ENCODE data around the gene KRT82. TPM values are rescaled to one million over a fixed set of nuclear protein-coding genes. Genes with fewer than 3 reads are reported as not detected.

KRT82 gene
- total RNA-seq, 2 experiments from 2014 or later: not detected

- H3K4me2 ChIP-seq (ENCODE audit: low read length): no peak overlapping the region
- CTCF ChIA-PET (ENCODE audit: unreplicated experiment): no interaction called here
- no peaks in the 10 kb centered on the region for H4K20me1 ChIP-seq (ENCODE audit: insufficient read depth, low read length)
- no peaks in the 10 kb centered on the region for H3K79me2 ChIP-seq (ENCODE audit: insufficient read depth, low read depth, low read length)
- no peak overlapping the region for H3K4me3 ChIP-seq (ENCODE audit: low read depth, low read length, poor library complexity, severe bottlenecking)
- H2AFZ ChIP-seq (ENCODE audit: low read length): no peak overlapping the region
- TF ChIP-seq, protein P1, sequence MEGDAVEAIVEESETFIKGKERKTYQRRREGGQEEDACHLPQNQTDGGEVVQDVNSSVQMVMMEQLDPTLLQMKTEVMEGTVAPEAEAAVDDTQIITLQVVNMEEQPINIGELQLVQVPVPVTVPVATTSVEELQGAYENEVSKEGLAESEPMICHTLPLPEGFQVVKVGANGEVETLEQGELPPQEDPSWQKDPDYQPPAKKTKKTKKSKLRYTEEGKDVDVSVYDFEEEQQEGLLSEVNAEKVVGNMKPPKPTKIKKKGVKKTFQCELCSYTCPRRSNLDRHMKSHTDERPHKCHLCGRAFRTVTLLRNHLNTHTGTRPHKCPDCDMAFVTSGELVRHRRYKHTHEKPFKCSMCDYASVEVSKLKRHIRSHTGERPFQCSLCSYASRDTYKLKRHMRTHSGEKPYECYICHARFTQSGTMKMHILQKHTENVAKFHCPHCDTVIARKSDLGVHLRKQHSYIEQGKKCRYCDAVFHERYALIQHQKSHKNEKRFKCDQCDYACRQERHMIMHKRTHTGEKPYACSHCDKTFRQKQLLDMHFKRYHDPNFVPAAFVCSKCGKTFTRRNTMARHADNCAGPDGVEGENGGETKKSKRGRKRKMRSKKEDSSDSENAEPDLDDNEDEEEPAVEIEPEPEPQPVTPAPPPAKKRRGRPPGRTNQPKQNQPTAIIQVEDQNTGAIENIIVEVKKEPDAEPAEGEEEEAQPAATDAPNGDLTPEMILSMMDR (conservative IDR thresholded peaks at IDR 0.05; ENCODE audit: low read length): no peak
- no peak for TF ChIP-seq EZH2phosphoT487 (IDR thresholded peaks at IDR 0.05; ENCODE audit: borderline replicate concordance, low read depth, low read length)
- H3K9me2 ChIP-seq (ENCODE audit: insufficient read depth, low read length): no peaks in the 10 kb centered on the region
- no peak overlapping the region for H3K27ac ChIP-seq (ENCODE audit: low read depth, low read length, poor library complexity, severe bottlenecking)
- intact Hi-C loops (cut with micrococcal nuclease; ENCODE audit: unreplicated experiment): no loop called here
- no peak for DNase-seq (ENCODE audit: low spot score)
- POLR2A ChIA-PET: no interaction called here
- no peaks in the 10 kb centered on the region for H3K4me1 ChIP-seq (ENCODE audit: insufficient read depth, low read length, poor library complexity, severe bottlenecking)
- H3K36me3 ChIP-seq (ENCODE audit: insufficient read depth, low read length): no peaks in the 10 kb centered on the region
- BruUV-seq (replicated peaks): no TSS peak
- H3K9me3 ChIP-seq (ENCODE audit: low read length): peaks cover 10% of the 10 kb centered on the region; the same call in 1 of the 2 replicates
Measured at GRCh38 chr12:52377266-52377665, 28.9 kb downstream of the KRT82 start.

GRCh38 chr12:52372216-52373154, 33.6 kb downstream of the KRT82 start:
- POLR2A ChIA-PET: interaction anchor here (1.0 kb wide), 1 partner anchor 8 kb away, joined by 3 read pairs; no protein-coding TSS in a partner anchor
- Histone ChIP-seq H3K4me3 (ENCODE audit: low read depth, low read length, poor library complexity, severe bottlenecking) (no peak overlapping the region), H3K79me2 (ENCODE audit: insufficient read depth, low read depth, low read length) (no peaks in the 10 kb centered on the region), H3K9me2 (ENCODE audit: insufficient read depth, low read length) (no peaks in the 10 kb centered on the region), H3K36me3 (ENCODE audit: insufficient read depth, low read length) (no peaks in the 10 kb centered on the region), H4K20me1 (ENCODE audit: insufficient read depth, low read length) (no peaks in the 10 kb centered on the region), H3K4me1 (ENCODE audit: insufficient read depth, low read length, poor library complexity, severe bottlenecking) (no peaks in the 10 kb centered on the region), H2AFZ (ENCODE audit: low read length) (no peak overlapping the region), H3K27ac (ENCODE audit: low read depth, low read length, poor library complexity, severe bottlenecking) (no peak overlapping the region), H3K4me2 (ENCODE audit: low read length) (no peak overlapping the region), H3K9me3 (ENCODE audit: low read length) (peaks cover 10% of the 10 kb centered on the region; the same call in 1 of the 2 replicates)
- no TSS peak for BruUV-seq (replicated peaks)
- CTCF ChIA-PET (ENCODE audit: unreplicated experiment): no interaction called here
- no peak for TF ChIP-seq EZH2phosphoT487 (IDR thresholded peaks at IDR 0.05; ENCODE audit: borderline replicate concordance, low read depth, low read length)
- TF ChIP-seq, protein P1 (conservative IDR thresholded peaks at IDR 0.05; ENCODE audit: low read length): peak; percentile 80
- peak; percentile 61 for DNase-seq (ENCODE audit: low spot score)
- intact Hi-C loops (cut with micrococcal nuclease; ENCODE audit: unreplicated experiment): loop anchor here (5.0 kb wide), 1 partner anchor 510 kb away; no protein-coding TSS in a partner anchor

- ChIA-PET POLR2A (no interaction called here), CTCF (ENCODE audit: unreplicated experiment) (no interaction called here)
- no peak overlapping the region for H2AFZ ChIP-seq (ENCODE audit: low read length)
- BruUV-seq (replicated peaks): no TSS peak
- peaks cover 10% of the 10 kb centered on the region; the same call in 1 of the 2 replicates for H3K9me3 ChIP-seq (ENCODE audit: low read length)
- H3K27ac ChIP-seq (ENCODE audit: low read depth, low read length, poor library complexity, severe bottlenecking): no peak overlapping the region
- intact Hi-C loops (cut with micrococcal nuclease; ENCODE audit: unreplicated experiment): loop anchor here (5.0 kb wide), 1 partner anchor 511 kb away; no protein-coding TSS in a partner anchor
- no peak overlapping the region for H3K4me2 ChIP-seq (ENCODE audit: low read length)
- TF ChIP-seq, protein P1 (conservative IDR thresholded peaks at IDR 0.05; ENCODE audit: low read length): no peak
- TF ChIP-seq EZH2phosphoT487 (IDR thresholded peaks at IDR 0.05; ENCODE audit: borderline replicate concordance, low read depth, low read length): no peak
- H4K20me1 ChIP-seq (ENCODE audit: insufficient read depth, low read length): no peaks in the 10 kb centered on the region
- no peaks in the 10 kb centered on the region for H3K36me3 ChIP-seq (ENCODE audit: insufficient read depth, low read length)
- DNase-seq (ENCODE audit: low spot score): no peak
- H3K9me2 ChIP-seq (ENCODE audit: insufficient read depth, low read length): no peaks in the 10 kb centered on the region
- H3K4me1 ChIP-seq (ENCODE audit: insufficient read depth, low read length, poor library complexity, severe bottlenecking): no peaks in the 10 kb centered on the region
- no peak overlapping the region for H3K4me3 ChIP-seq (ENCODE audit: low read depth, low read length, poor library complexity, severe bottlenecking)
- H3K79me2 ChIP-seq (ENCODE audit: insufficient read depth, low read depth, low read length): no peaks in the 10 kb centered on the region
Measured at GRCh38 chr12:52371716-52372115, 34.4 kb downstream of the KRT82 start.
